Raji (cell line): ENCODE data around the gene WDR47.

Experiments used
- POLR2A ChIP-seq: IDR thresholded peaks from 2 replicates; pipeline ENCODE4 v1.6.1; 2011; ENCODE audit warnings: low read depth, low read length, control low read depth; ENCODE audit not compliant: insufficient read depth

WDR47 gene

DNA sequence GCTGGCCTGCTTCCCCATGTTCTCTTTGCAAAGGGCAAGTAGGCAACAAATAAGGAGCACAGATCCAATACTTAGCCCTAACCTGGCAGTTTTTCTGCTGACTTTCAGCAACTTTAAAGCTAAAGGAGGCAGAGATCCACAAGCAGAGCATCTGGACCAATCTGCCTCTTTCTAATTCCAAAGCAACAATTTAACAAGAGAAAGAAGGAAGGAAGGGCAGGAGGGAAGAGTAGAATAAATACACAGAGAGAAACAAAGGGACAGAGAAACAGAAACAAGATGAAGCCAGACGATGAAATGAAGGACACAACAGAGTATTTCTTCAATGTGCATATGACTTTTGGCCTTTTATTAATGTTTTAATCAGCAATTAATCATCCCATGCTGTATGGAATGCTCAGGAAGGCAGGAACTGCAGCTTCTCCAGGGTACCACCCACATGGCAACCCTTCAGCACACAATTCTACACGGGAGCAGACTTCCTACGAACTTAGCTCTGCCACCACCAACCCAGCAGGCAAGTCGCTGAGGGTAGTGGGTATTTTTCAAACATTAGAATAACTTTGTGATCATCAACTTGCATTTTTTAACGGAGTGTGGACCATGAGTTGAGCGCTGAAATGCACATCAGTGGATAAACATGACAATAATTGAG lies 93.9 kb downstream of the WDR47 start:
- no peak for TF ChIP-seq POLR2A

GRCh38 chr1:108936170-108936569 lies 105.7 kb downstream of the WDR47 start:
- no peak for TF ChIP-seq POLR2A

DNA sequence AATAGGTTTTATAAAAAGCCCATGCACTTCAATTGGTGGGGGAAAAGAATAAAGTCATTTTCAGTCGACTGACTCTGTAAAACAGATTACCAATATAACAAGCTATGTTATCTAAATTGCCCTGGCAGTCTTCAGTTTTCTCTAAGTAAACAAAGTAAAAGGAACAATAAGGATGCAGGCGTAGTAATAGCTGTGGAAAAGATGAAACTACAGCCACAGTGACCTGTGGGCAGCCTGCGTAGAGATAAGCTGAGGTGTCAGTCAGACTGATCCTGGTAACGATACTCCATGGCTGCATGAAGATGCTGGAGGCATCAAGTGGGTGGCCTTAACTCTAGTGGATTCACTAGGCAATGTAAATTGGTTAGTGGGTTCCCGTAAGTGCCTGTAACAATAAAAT lies 108.0 kb downstream of the WDR47 start:
- no peak for TF ChIP-seq POLR2A

GRCh38 chr1:108925920-108926319 lies 116.0 kb downstream of the WDR47 start:
- TF ChIP-seq POLR2A: no peak
